Measurements from ENCODE around the gene RSBN1L.

The RSBN1L gene

DNA sequence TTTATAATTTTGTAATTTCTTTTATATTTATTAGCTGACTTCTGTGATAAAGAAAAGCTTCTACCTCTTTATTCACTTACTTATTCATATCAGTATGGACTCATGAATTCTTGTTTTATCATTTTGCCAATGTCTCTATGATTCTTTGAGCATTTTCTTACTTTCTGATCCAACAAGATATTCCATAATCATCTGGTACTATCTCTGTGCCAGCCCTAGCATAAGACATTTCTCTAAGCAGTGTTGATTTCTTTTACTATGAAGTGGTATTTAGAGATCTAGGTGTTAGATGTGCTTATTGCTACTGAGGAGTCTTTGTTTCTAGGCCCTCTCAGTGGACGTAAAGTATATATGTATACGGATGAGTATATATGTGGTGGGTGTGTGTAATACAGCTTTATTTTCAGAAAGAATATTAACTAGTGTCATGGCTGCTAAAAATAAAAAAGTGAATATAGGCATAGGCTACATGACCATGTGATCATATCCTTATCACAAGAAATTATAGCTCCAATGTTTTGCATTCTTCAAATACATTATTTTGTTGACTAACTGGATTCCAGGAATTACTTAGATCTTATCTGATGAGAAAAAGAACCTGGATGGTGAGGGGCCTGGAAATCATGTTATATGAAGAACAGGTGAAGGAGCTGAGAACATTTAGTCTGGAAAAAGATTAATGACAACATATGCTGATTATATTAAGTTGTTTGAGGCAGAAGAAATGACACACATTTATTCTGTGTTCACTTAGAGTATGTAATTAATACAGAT is 115.4 kb downstream of the RSBN1L start:
- DNase-seq = no peak

DNA sequence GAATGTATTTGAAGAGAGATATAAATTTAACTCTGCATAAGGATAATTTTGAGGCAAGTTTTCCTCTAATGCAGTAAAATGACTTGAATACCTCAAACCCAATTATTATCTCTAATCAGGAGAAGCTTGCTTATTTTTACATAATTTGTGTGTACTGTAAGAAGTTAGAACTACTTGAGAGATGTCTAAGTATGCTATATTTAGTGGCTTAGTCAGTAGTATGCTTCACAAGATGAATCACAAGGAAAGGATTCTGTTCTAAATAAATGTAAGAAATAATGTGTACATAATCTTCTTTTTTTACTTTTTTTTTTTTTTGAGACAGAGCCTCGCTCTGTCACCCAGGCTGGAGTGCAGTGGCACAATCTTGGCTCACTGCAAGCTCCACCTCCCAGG is 116.0 kb downstream of the RSBN1L start:
- no peak for DNase-seq

DNA sequence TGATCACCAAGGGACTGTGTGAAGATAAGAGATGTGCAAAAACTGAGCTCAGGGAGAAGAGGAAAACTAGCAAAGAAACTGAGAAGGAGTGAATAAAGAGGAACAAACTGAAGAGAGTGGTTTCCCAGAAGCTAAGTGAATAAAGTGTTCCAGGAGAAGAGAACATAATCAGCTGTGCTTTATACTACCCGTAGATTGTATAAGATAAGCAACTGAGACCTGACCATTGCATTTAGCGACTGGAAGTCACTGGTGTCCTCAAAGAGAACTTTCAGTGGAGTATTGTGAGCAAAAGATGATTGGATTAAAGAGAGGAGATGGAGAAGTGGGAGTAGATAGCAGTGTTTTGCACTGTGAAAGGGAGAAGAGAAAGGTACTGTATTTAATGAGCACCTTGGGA is 116.9 kb downstream of the RSBN1L start:
- no peak for DNase-seq

DNA sequence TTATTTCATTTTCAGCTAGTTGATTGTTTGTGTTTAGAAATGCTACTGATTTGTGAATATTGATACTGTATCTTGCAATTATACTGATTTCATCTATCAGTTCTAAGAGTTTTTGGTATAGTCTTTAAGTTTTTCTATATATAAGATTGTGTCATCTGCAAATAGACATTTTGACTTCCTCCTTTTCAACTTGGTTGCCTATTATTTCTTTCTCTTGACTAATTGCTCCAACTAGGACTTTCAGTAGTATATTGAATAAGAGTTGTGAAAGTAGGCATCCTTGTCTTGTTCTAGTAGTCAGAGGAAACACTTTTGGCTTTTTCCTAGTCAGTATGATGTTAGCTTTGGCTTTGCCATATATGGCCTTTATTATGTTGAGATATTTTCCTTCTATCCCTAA is 122.8 kb downstream of the RSBN1L start:
- no peak for DNase-seq

DNA sequence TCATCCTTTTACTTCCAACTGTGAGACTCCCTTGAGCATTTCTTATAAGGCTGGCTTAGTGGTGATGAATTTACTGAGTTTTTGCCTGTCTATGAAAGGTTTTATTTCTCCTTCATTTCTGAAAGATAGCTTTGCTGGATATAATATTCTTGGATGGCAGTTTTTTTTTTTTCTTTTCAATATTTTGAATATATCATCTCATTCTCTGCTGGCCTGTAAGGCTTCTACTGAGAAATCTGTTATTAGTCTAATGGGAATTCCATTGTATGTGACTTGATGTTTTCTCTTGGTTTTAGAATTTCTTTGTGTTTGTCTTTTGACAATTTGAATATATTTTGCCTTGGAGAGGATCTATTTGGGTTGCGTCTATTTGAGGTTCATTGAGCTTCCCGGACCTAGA is 124.7 kb downstream of the RSBN1L start:
- DNase-seq = no peak

DNA sequence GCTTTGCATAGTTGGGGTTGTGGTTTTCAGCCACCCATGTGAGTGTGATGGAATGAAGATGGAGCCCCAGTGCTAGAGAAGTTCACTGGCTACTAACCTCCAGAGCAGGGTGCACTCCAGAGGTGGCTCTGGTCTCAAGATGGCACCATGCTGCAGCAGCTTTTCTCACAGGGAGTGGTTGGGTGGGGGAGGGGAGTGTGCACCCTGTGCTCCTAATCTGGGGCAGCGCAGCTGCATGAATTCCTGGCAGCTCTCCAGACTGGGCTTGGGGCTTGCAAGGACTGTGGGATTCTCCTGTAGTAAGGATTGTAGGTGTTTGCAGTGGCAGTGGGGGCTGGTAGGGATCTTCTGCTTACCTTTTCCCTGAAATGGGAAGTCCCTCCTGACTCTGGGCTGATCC is 126.0 kb downstream of the RSBN1L start:
- no peak for DNase-seq

DNA sequence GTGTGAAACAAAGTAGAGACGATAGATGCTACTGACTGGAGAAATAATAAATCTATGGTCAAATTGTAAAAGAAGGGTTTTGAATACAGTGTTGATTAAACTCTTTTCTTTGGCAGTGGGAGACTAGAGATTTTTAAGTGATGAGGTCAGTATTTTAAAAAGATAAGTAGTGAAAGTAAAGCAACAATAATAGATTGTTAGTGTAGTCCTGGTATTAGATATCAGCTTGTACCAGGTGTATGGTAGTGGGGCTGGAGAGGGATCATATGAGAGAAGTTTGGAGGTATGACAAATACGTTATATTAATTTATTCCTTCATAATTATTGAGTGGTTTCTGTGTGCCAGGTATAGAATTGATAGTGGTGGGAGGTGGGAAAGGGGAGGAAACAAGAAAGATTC is 127.5 kb downstream of the RSBN1L start:
- no peak for DNase-seq

DNA sequence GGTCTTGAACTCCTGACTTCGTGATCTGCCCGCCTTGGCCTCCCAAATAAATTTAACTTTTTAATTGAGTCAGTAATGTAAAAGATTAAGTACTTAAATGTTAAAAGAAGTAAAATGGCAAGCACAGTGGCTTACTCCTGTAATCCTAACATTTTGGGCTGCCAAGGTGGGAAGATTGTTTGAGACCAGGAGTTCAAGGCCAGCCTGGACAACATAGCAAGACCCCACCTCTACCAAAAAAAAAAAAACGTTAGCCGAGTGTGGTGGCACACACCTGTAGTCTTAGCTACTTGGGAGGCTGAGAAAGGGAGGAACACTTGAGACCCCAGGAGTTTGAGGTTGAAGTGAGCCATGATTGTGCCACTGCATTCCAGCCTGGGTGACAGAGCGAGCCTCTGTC is 128.4 kb downstream of the RSBN1L start:
- no peak for DNase-seq

DNA sequence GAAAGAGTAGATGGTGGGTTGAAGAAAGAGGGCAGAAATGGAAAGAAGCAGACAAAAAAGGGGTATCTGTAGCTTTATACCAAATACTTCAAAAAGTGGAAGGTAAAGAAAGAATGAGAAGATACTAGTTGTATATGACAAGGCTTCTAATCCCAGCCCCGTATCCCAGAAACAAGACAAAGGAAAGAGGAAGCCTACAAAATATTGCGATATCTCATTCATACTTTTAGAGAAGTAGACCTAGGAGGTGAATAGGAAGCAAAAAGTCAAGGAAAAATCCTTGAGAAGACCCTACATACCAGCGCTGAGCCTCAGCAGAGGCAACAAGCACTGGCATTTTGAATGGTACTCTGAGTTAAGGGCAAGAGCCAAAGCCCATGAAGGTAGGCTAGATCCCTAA is 128.9 kb downstream of the RSBN1L start:
- no peak for DNase-seq

DNA sequence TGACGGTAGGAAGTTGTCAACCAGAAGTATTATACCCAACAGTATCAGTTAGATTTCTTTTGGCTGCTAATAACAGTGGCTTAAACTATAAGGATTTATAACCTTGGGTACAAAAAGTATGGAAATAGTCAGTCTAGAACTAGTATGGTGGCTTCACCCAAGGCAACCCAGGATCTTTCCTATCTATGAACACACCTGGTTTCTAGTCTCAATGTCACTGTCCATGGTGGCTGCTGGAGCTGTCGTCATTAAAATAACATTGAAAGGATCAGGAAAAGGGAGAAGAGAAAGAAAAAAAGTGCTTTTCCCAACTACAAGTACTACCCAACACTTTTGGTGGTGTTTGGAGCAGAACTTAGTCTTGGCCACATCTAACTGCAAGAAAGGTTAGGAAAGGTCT is 130.0 kb downstream of the RSBN1L start:
- no peak for DNase-seq

DNA sequence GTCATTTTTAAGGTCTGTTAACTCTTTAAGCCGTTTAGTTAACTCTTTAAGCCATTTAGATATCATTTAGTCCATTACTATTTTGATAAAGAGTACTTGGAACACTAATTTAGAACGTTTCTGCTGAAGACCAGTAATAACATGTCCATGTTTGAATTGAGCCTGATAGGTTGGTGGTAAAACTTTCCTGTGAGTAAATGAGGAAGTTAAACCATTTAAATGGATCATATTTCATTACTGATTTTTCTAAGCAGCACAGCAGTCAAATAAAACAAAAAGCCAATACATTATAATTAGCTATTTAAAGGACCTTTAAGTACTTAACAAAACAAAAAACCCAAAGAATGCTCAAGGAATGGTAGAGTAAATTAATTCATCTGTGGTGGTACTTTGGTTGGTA is 131.7 kb downstream of the RSBN1L start:
- DNase-seq = no peak

DNA sequence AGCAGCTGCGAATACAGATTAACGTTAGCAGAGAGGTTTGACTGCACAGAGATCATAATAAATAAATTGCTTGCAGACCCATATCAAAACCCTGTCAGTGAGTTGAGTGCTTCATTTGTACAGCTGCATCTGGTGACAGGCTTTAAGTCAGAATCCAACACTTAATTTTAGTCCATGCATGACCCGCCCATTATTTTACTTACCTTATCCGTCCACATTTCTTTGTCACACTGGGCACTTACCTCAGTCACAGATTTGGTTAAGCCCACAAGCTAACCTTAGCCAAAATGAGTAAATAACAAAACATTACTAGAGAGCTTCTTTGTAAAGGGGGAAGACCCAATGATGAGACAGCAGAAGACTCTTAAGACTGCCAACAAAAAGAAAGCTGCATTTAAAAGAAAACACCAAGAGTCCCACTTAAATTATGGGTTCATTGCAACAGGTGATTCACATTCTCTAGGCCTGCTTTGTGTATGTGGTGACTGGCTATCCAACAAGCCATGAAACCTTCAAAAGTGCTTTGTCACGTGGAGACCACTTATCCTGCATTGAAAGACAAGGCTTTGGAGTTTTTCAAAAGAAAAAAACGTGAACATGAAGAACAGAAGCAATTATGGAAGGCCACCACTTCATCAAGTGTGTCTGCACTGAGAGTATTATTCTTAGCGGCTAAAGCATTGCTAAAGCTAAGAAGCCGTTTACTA is 134.5 kb downstream of the RSBN1L start:
- no peak for DNase-seq

DNA sequence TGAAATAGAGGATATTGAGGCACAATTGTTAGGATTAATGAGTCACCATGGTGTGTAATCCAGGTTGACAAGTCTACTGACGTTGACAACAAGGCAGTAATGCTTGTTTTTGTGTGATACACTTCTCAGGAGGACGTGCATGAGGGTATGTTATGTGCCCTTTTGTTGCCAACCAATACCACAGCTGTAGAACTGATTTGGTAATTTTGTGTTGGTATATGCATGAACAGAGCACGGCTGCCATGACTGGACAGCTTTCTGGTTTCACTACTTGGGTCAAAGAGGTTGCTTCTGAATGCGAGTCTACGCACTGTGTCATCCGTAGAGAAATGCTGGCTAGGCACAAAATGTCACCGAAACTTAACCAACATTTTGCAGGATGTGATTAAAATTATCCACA is 135.2 kb downstream of the RSBN1L start:
- DNase-seq = no peak

DNA sequence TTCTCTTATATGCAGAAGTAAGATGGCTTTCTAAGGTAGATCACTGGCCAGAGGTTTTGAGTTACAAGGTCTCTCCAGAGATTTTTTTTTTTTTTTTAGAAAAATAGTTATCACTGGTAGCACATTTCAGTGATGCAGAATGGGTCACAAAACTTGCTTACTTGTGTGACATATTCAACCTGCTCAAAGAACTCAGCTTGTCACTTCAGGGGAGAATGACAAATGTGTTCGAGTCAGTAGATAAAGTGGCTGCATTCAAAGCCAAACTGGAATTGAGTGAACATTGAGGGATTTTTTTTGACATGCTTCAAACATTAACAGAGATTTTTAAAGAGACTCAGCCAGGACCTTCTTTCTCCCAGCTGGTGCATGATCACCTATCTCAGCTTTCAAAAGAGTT is 135.7 kb downstream of the RSBN1L start:
- DNase-seq = no peak
